Omental fat pad (tissue), 4 donors: ENCODE results near the gene DSCAM. TPM values are rescaled to one million over a fixed set of nuclear protein-coding genes. Genes with fewer than 3 reads are reported as not detected.

Source experiments
- ATAC-seq: fragments of 150-250 bp; one replicate; pipeline ENCODE4 v1.9.1; 2016; ENCODE audit warnings: mild to moderate bottlenecking, moderate library complexity; ENCODE audit not compliant: low FRiP score
- DNase-seq: peaks from one replicate; pipeline ENCODE4 v3.0.0-alpha.2; 2019; ENCODE audit warnings: low spot score
- CTCF ChIP-seq, 3 donors: fragments of 450-650 bp; IDR thresholded peaks; one replicate each; pipeline ENCODE4 v1.5.1; 2016 to 2017; ENCODE audit warnings: antibody characterized with exemption in 3 of 3, mild to moderate bottlenecking in 3 of 3, moderate library complexity in 2 of 3
- total RNA-seq, 4 donors: library from RNA; depleted of rRNA; stranded (reverse); fragments of >200 nt; gene quantifications; one replicate each; pipeline ENCODE4 v1.1.0, GENCODE V29; 2016

Gene DSCAM
- total RNA-seq, 4 donors from 2014 or later = 0.16 TPM; not detected in 3

GRCh38 chr21:40717028-40717427 lies 129.9 kb downstream of the DSCAM start:
- TF ChIP-seq CTCF (IDR thresholded peaks at IDR 0.05) = no peak
- DNase-seq (no peak), ATAC-seq (no peak)

GRCh38 chr21:40714536-40714935 lies 132.4 kb downstream of the DSCAM start:
- DNase-seq (no peak), ATAC-seq (no peak)
- no peak for TF ChIP-seq CTCF (IDR thresholded peaks at IDR 0.05)

GRCh38 chr21:40707656-40708244 lies 139.2 kb downstream of the DSCAM start:
- TF ChIP-seq CTCF (IDR thresholded peaks at IDR 0.05) = no peak
- DNase-seq (no peak), ATAC-seq (no peak)

- no peak for ATAC-seq
- no peak for TF ChIP-seq CTCF (IDR thresholded peaks at IDR 0.05)
These were observed 139.9 kb downstream of the DSCAM start for GRCh38 chr21:40706806-40707655.

GRCh38 chr21:40706176-40706575 lies 140.8 kb downstream of the DSCAM start:
- DNase-seq = no peak
- no peak for TF ChIP-seq CTCF (IDR thresholded peaks at IDR 0.05)
- no peak for ATAC-seq

More at GRCh38 chr21:40706806-40707655, 139.9 kb downstream of the DSCAM start:
- DNase-seq = no peak

GRCh38 chr21:40704141-40704540 lies 142.8 kb downstream of the DSCAM start:
- ATAC-seq (no peak), DNase-seq (no peak)
- no peak for TF ChIP-seq CTCF (IDR thresholded peaks at IDR 0.05)

GRCh38 chr21:40699366-40699765 lies 147.6 kb downstream of the DSCAM start:
- TF ChIP-seq CTCF (IDR thresholded peaks at IDR 0.05) = no peak
- ATAC-seq = no peak
- DNase-seq = no peak
